GM18858 (cell line): ENCODE measurements around the gene SLC8A1.

Source experiments
- ATAC-seq: cut with Tn5 transposase; IDR thresholded peaks from one replicate; pipeline ENCODE4 v1.9.1; 2021; ENCODE audit not compliant: unreplicated experiment

The SLC8A1 gene

GRCh38 chr2:40244251-40244650 is 207.6 kb downstream of the SLC8A1 start:
- no peak for ATAC-seq

DNA sequence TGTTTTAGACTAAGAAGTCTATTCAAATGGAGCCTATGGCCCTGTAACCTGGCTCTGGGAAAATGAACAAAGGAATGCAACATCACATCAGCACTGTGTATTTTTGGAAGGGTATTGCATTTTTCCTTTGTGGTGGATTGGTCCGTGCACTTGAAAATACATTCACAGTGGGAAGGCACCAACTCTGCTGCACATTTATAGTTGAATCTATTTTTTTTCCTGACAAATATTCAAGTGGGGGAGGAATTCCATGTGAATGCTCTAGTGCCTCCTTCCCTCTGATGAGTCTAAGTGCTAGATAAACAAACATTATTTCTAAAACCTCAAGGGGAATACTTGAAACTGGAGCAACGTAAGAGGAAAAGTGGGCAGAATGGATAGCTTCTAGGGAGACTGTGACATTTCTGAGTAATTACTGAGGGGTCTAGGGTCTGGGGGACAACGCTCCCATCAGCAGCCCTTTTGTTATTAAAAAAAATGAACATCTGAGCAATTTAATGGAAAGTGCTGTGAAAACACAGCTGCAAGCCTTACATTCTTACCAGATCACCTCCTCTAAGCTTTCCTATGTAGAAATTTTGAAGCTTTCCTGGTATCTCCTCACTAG is 208.2 kb downstream of the SLC8A1 start:
- ATAC-seq: no peak

DNA sequence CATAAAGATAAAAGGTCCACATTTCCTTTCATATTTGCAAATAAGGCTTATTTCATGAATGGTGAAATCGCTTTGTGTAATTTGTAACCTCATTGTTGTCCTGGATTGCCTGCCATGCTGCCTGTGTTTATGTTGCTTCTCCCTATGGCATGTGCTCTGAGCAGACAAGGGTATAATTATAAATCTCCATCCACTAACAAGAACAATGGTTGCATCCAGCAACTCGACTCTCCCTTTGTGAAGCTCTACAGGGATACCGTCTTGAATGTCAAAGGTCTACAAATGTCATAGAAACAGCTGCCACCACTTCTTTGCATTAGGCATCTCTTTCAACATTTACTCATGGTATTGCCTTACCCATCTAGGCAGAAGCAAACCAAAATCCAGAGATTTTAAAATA is 209.6 kb downstream of the SLC8A1 start:
- ATAC-seq: no peak

- ATAC-seq: no peak
Measured at GRCh38 chr2:40240070-40240469, 211.8 kb downstream of the SLC8A1 start.

DNA sequence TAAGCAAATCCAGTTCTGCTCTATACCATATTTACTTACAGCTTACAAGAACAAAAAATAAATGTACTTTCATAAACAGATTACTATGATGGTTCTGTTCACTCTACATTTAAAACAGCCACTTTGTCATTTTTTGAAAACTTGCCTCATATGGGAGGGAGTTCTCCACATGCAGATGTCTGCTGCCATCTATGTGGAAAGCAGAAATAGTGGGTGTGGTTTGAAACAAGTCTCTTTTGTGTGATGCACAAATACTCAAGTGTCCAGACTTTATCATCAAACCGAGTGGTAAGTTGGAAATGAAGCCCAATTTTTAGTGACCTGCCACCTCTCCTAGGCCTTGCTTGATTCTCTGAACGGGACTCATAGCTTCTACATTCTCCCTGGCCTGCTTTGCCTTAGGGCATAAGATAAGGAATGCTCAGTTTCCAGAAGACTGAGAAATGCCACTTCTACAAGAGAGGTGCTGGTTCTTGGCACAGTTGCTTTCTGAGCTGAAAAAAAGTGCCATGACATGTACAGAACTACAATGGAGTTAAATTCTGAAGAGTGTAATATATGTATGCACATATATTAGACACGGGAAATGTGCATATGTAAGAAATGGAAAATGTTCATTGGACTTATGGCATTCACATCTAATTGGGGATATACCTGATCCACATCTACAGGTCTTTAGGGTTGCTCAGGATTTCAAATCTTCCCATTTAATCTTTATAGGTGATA is 221.0 kb downstream of the SLC8A1 start:
- ATAC-seq: no peak

DNA sequence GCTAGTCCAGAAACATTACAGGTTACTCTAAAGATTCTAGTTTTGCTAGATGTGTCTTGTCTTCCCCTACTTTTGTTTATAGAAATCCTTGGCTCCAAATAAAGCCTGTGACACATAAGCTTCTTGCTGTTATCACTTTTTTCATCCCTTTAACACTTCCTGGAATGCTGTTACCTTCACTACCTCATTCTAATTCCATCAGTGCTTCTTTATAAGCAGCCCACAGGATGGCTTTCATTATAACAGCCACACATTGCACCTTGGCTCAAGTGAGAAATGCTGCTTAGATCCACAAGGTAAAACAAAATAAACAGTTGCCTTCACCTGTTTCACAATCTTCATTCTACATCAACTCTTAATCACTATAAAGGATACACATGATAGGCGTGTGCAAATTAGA is 221.7 kb downstream of the SLC8A1 start:
- ATAC-seq: no peak

DNA sequence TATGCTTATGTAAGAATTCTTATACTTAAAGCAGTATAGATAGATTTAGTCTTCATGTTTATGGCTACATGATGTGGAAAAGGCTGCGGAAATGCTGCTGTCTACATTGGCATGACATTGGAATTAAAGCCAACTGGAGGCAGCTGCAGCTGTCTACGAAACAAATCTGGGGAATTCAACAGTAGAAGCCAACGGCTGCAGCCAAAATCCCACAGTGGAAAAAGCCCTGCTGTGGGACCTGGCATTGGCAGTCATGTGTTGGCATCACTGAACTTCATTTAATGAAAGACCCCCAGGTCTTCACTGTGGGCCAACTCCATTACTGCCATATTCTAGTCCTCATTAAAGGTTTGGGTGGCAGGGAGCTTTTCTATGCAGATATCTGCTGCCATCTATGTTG is 223.6 kb downstream of the SLC8A1 start:
- no peak for ATAC-seq

DNA sequence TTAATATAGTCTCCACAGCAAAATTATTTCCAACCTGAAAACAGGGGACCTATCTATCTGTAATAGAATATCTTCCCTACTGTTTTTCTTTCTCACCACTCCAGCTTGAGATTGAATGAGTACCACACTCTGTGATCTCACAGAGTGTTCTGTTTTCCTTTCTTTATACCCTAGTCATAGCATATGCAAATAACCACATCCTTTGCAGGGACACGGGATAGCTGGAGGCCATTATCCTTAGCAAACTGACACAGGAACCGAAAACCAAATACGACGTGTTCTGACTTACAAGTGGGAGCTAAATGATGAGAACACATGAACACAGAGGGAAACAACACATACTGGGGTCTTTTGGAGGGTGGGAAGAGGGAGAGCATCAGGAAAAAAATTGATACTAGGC is 224.7 kb downstream of the SLC8A1 start:
- ATAC-seq: no peak

GRCh38 chr2:40226637-40227036 is 225.3 kb downstream of the SLC8A1 start:
- ATAC-seq: no peak

DNA sequence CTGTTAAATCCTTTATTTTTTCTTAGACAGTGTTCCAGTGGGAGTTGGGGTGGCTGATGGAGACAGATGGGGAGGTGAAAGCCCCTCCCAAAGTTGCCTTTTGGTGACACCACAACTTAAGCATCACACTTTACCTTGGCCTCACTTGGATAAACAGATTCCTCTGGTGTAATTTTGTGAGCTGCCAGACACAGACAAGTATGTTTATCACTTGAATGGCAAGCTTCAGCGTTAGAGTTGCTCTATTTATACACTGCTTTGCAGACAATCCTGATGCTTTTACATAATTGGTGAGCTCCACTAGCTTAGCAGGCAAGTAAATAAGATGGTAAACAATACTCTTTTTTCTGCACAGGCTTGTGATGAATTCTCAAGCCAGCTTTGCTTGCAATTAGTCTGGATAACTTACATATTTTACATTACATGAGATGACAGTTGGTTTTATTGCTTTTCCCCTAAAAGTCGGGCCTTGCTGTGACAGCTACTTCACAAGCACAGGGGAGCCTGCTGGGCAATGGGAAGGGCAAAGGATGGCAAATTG is 226.2 kb downstream of the SLC8A1 start:
- no peak for ATAC-seq

DNA sequence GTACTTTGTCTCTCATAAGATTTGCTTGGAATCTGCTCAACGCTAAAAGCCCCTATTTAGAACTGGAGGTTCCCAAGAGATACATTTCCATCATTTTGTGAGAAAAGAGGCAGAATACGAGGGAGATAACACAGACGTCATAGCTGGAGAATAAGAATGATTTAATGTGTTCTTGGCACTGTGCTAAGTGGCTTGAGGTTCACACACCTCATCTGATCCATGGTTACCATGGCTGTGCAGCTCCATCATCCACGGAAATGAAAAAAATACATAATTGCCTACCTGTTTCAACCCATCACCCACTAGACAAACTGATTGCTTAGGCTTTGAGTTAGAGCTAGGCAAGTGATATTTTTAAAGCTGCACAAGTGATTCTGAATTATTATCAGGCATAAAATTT is 227.6 kb downstream of the SLC8A1 start:
- ATAC-seq: no peak

GRCh38 chr2:40220177-40220925 is 231.5 kb downstream of the SLC8A1 start:
- ATAC-seq: no peak

GRCh38 chr2:40219141-40219540 is 232.7 kb downstream of the SLC8A1 start:
- no peak for ATAC-seq

GRCh38 chr2:40218679-40219078 is 233.2 kb downstream of the SLC8A1 start:
- peak; percentile 57 for ATAC-seq

DNA sequence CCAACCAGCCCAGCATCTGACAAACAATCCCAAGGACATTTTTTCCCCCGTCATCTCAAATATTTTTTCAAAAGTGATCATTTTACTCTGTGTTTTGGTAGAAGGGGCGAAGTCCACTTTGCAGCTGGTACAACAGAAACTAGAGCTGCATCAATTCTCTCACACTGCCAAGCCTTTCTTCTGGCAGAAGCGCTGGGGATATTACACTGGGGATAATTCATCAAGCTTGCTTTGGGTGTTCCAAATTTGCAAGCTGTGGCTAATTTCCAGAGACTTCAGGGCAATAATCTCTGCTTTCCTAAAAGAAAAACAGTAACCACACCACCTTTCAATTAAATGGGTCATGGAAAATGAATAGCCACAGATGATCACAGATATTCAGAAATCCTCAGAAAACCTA is 238.3 kb downstream of the SLC8A1 start:
- no peak for ATAC-seq

DNA sequence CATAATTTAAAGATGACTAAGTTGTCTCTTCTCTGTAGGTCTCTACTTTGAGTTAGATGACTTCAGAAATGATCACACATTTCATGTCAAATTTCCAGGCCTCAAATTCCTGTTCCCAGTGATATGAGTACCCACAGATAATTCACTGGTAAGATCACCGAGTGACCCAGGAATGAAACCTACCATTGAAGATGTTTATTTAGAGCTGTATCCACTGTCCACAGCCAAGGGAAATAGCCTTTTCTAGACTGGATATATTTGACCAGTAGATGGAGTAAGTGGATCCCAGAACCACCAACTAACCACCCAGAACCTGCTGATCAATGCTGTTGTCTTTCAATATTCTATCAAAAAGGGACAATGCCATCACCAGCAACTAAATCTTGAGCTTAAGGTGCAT is 238.8 kb downstream of the SLC8A1 start:
- ATAC-seq: no peak

DNA sequence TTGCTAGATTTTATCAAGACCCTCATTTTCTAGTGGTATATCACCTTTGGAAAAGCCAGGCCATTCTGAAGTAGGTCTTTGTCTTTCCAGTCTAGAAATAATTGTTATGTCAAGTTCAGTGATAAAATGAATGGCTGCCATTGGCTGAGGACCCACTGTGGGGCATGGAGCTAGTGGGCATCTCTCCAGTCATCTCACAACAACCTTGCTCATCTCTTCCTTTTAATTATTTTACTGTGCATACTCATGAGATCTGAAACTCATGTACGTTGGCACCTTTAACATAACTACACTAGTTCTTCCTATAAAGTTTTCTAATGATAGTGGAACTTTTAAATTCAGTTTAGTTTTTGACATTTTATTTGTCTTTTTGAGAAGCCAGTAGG is 240.9 kb downstream of the SLC8A1 start:
- ATAC-seq: no peak

DNA sequence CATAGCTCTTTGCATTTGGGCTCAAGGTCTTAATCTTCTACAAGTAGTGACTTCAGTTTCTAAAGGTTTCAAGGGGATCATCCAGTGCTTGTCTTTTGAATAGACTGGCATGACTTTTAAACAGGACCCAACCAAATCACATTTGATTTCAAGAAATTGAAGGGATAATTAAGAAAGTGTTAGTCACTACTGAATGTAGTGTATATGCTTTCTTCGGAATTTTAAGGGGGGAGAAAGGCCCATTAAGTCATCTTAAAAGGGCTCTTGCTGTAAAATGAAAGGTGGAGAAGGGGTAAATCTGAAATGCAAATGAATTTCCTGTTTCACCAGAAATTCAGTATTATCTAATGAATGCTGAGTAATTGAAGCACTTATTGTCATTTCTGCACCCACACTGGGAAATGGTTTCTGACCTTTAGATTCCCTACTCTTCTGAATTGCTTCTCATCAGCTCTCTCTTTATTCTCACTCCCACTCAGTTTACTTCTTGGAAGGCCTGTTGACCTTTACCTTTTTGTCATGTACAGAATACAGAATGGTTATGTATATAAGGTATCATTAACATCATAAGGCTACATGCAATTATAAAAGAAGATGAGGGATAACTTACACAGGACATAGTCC is 241.4 kb downstream of the SLC8A1 start:
- no peak for ATAC-seq

DNA sequence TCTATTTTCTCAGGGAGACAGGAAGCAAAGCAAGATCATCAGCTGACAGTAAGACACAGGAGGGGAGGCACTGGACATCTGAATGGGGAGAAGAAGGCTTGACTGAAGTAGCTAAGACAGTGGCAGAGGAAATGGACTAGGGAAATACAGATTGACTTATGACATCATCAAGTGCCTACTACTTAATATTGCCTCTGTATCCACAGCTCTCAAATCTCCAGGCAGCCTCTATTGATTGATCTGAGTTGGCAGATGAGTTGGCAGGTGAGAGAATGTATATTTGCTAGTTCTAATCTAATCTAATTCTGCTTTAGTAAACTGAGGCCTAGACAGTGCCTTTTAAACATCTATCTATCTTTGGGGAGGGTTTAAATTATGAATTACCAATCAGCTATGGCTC is 242.1 kb downstream of the SLC8A1 start:
- ATAC-seq: no peak

DNA sequence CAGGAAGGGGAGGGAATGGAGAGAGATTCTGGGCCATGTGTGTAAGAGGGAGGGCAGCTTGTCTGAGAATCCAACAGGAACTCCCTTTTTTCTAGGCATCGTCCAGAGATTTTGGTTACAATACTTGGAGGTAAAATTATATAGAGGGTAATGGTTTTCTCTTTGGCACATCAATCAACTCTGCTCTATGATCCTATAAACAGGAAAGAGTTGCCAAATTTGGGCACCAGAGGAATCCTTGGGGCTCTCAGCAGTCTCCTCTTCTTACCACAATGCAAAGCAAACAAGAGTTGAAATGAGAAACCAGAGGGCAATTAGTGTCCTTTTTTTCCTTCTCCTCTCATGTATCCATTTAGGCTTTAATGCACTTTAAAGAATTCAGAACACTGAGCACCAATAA is 243.4 kb downstream of the SLC8A1 start:
- no peak for ATAC-seq

DNA sequence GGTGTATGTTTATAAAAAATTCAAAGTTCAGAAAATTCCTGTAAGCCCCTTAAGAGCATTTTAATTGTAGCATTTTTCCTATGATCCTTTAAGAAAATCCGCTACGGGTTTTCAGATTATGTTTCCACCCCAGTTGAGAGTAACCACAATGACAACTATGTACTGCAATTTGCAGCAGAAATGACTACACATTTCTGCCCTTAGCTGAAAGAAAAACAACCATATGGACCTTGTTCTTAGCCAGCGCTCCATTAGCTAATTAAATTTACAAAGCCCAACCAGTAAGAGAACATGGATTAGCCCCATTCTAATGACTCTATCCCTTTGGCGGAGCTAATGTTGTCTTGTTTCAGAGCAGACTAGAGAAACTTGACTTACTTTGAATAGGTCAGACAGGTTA is 247.6 kb downstream of the SLC8A1 start:
- ATAC-seq: no peak
